Stimulated activated CD8-positive, alpha-beta memory T cell treated with anti-CD3 and anti-CD28 coated beads, Interleukin-7, amount 100 ng/mL, for 4 hours (primary cell): ENCODE results near the gene ADM2.
"Not testable (repeated sequence)": the region's sequence is repeated elsewhere in the genome, so short reads cannot be mapped to it uniquely, and the experiment has no call there.

ENCODE experiments used
- DNase-seq, 2 donors: peaks; one replicate each; pipeline ENCODE4 v3.0.0-alpha.2; 2020; ENCODE audit warnings: low read depth in 2 of 2

The ADM2 gene

GRCh38 chr22:50481440-50482106 lies at the start of gene ADM2:
Gene ADM2 (plus strand): TSS chr22:50481543. CDS start chr22:50481848, 305 bp downstream.
- DNase-seq: peak in 1 of 2 donors; percentile 52

DNA sequence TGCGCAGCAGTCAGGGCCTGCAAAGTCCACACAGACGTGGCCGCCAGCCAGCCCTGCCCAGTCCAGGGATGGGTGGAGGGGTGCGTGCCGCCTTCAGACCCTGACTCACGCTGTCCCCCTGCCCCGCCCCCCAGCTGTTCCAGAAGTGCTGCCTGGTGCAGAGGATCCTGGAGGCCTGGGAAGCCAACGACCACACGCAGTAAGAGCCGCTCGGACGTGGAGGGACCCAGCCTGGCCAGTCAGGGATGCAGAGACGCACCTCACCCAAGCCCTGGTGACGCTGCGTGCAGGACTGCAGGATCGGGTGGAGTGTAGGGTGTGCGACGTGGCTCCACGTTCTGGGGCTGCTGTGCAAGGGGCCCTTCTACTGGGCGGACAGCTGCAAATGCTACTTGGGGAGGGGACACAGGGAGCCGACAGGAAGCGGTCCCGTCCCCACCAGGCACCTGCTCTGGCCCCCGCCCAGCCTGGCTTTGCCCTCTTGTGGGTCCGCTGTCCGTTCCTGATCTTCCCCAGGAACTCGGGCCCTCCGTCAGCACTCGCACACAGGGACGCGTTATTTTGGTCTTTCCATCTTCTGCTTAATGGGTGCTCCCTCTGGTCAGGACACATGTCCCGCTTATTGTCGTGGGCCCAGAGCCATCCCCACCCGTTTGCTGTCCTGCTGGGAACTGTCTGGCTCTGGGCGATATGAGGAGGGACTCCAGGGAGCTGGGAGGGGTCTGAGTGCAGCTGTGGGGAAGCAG lies 49.0 kb upstream of the ADM2 start:
- DNase-seq: no peak

DNA sequence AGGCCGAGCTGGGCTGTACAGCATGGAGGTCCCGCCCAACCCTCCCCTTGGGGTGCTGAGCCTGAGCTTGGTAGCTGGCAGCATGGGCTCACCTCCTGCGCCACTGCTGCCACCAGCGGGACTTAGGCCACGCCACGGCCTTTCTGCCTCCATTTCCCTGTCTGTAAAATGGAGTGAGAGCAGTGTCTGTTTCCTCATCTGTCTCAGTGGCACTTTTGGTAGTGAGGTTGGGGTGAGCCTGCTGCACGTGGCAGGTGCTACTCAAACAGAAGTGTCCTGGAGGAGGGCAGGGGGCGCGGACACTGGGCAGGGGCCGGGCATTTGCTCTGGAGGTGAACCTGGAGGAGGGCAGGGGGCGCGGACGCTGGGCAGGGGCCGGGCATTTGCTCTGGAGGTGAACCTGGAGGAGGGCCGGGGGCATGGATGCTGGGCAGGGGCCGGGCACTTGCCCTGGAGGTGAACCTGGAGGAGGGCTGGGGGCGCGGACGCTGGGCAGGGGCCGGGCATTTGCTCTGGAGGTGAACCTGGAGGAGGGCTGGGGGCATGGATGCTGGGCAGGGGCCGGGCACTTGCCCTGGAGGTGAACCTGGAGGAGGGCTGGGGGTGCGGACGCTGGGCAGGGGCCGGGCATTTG lies 48.3 kb upstream of the ADM2 start:
- DNase-seq: not testable (repeated sequence)

GRCh38 chr22:50434849-50435248 lies 46.5 kb upstream of the ADM2 start:
- DNase-seq: no peak

DNA sequence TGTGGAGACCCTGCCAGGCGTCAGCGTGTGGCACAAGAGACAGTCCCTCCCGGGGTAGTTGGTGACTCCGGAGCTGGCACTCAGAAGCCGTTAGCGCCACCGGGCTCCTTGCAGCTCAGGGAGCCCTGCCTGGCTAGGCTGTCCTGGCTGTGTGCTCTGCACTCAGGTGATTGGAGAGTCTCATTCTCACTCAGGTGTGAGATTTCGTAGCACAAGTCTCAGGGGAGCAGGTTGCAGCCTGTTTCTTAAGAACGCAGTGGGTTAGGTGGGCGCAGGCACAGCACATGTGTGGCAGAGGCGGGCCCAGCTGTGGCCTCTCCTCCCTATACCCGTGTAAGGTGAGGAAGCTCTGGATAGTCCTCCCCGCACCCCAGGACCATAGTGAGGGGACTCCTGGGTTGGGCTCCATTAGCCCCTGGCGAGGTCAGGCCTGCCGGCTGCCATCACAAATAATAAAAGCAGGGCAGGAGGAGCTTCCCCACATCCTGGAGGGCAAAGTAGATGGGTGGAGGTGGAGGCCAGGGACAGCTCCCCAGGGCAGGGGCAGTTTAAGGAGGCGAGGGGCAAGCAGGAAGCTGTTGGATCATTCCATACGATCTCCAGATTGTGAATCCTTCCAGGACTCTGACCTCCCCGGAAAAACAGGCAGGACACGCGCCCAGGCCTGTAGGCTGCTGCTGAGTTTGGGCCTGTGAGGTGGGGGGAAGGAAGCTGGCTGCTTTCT lies 45.9 kb upstream of the ADM2 start:
- no peak for DNase-seq

DNA sequence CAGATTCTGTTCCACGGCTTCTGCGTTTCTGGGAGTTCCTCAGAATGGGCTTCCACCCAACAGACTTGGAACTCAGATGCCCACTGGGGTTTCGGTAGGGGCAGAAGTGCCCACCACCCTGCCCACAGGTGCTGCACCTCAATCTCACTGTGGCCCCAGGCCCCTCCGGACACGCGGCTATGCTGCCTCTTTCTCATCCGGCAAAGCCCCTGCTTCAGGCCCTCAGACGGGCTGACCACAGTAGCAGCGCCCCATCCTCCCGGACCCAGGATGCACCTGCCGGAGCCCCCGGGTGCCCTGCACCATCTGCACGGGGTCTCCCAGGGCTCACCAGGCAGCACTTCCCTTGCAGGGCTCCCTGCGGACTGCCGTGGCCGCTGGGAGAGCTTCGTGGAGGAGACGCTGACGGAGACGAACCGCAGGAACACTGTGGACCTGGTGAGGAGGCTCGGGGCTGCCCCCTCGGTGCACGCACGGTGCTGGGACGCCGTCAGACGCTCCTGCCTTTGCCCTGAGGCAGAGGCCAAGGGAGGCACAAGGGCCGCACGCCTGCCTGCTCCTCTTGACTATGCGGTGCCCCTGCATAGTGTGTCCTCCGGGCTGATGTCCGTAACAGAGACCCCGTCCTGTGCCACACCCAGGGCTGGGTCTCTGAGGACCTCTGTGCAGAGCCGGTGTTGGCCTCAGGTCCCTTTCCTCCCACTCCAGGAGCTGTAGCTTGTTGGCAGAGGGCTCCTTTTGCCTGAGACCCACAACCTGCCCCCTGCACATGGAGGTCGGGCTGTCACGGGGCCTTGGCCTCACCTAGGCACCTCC lies 45.1 kb upstream of the ADM2 start:
- DNase-seq: no peak

GRCh38 chr22:50436841-50437341 lies 44.5 kb upstream of the ADM2 start:
- DNase-seq: no peak

DNA sequence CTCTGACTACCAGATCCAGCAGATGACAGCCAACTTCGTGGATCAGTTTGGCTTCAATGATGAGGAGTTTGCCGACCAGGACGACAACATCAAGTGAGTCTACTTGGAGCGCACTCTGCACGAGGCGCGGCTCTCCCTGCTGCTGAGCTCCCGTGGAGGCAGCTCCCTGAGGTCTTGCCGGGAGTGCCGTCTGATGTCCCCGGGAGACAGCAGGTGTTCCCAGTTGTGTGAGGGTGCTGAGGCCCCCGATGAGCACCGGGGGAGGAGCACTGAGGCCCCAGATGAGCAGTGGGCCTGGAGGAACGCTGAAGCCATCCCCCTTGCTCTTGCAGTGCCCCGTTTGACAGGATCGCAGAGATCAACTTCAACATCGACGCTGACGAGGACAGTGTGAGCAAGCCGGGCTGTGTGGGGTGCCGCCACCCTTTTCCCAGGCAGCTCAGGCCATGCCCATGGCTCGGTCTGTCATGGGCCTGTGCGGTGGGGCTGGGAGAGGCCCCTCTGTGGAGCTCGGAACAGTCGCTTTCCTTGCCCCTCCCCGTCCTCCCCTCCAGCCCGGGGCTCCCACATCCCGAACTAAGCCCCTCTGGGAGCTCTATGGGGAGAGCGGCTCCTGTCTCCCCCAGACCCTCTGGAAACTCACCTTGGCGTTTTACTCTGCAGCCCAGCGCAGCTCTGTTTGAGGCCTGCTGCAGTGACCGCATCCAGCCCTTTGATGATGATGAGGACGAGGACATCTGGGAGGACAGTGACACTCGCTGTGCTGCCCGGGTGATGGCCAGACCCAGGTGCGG lies 43.6 kb upstream of the ADM2 start:
- DNase-seq: no peak

DNA sequence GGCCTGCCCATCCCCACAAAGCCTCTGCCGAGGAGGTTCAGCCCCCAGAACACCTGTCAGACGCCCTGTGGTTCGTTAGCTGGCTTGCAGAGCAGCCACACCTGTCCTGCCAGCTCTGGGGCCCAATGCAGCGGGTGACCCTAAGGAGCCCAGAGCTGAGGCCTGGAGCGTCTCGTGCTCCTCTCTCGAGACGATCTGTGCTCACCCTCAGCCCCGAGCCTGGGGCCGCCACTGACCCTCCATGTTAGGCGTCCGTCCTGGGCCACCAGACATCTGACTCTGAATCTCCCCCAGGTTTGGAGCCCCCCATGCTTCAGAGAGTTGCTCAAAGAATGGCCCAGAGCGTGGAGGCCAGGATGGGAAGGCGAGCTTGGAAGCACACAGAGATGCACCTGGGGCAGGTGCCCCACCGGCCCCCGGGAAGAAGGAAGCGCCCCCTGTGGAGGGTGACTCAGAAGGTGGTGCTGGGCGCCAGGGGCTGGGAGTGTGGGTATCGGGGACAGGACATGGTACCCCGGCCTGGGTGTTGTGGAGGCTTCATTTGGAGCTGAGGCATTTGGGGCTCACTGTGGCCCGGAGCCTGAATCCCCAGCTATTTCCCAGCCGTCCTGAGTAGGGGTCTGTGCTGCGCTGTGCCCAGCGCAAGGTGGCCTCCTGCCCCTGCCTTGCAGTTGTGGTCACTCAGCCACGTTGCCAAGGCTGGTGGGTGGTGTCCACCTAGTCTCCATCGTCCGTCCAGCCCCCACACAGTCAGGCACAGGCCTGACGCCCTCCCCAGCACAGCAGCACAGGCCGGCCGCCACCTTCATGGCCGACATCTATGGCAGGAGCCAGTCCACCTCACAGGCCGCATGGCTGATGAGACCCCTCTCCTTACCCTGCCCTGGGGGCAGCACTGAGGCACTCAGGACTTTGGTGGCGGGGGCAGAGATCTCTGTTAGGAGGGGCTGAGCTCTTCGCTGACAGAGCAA lies 42.8 kb upstream of the ADM2 start:
- DNase-seq: no peak

DNA sequence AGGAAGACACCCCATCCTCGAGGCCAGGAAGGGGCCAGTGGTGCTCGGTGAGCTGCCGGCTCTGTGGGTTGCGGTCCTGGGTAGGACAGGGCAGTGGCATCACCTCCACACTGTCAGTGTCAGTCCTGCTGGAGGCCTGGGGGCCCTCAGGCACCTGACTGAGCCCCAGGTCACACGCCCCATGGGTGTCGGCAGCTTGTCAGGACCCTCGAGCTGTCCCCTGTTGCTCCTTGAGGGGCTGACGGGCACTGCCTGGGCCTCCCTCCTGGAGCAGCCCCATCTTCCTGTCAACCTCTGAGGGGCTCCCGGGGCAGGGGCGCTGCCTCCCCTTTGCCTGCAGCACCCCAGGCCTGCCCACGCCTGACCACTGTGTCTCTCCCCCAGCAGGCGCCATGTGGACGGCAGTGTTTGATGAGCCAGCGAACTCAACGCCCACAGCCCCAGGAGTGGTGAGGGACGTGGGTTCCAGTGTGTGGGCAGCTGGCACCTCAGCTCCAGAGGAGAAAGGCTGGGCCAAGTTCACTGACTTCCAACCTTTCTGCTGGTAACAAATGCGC lies 42.0 kb upstream of the ADM2 start:
- no peak for DNase-seq

DNA sequence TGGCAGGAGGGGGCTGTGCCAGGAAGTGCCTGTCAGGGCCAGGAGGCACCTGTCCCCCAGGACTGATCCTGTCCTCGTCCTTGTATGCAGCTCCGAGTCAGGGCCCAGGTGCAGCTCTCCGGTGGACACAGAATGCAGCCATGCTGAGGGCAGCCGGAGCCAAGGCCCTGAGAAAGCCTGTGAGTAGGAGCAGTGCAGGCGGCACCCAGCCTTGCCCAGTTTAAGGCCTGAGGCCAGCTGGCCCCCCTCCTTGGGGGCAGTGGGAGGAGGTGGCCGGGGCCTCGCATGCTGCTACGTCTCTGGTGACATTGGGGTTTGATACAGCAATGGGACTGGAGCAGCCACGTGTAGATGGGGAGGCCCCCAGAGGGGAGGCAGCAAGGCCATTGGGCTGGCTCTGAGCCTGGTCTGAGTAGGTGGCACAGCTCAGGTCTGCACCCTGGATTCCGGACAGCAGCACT lies 41.4 kb upstream of the ADM2 start:
- no peak for DNase-seq

DNA sequence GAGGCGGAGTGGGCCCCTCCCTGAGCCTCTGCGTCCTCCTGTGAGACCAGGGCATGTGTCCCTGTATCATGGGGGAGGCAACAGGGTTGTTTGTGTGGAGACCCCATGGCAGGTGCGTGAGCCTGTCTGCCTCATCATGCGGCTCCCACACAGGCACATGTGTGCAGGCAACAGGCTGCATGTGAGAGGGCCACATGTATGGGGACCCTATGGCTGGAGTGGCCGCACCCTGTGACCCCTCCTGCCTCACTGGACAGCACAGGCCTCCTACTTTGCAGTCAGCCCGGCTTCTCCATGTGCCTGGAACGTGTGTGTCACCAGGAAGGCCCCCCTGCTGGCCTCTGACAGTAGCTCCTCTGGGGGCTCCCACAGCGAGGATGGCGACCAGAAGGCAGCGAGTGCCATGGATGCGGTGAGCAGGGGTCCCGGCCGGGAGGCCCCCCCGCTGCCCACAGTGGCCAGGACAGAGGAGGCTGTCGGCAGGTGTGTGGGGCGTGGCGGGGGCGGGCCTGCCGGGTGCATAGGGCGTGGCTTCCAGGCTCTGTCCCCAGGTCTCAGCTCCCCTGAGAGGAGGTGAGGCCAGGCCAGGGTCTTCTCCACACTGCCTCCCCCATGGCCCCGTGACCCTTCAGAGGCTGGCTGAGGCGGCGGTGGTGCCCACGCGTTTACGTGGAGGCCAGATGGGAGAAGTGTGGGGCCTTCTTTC lies 40.6 kb upstream of the ADM2 start:
- no peak for DNase-seq

DNA sequence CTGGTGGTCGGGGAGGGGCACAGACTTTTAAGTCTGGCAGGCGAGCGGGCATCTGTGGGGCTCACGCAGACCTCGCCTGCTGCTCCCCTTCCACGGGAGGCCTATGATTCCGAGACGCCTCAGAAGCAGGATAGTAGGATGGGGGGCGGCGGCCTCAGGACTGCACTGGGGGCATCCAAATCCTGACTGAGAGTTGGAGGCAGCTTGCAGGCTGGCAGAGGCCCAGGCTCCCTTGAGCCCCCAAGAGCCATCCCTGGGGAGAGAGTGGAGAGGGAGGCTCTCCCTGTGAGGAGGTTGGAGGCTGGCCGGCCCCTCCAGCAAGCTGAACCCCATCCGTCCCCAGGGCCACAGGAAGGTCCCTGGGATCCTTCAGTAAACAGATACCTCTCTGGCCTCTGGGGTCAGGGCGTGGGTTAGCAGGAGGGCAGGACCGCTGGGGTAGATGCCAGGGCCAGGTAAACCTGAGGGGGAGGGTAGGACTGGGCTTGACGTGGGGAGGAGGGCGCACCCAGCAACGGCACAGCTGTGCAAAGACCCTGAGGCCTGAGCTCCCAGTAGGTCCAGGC lies 39.8 kb upstream of the ADM2 start:
- DNase-seq: no peak

DNA sequence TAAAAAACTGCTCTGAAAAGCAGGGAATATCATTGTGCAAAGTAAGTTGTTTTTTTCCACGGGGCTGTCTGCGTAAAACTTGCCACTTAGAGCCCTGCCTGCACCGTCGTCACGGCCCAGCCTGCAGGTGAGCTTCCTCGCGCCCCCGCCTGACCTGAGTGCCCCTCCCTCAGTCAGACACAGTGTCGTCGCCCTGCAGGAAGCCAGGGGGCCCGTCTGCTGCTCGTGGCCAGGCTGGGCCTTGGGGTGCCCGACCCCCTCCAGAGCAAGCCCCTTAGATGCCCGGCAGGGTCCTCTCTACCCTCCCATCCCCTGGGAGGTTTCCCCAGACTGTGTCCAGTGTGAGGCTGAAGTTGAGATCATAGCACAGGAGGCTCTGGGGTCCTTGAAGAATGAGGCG lies 38.1 kb upstream of the ADM2 start:
- DNase-seq: no peak

GRCh38 chr22:50443801-50444625 lies 37.3 kb upstream of the ADM2 start:
- no peak for DNase-seq

- DNase-seq: no peak
Measured at GRCh38 chr22:50444663-50445062, 36.7 kb upstream of the ADM2 start.
